HG02938 (cell line): ENCODE data around the gene IL17RB.

ENCODE experiments used
- ATAC-seq: cut with Tn5 transposase; IDR thresholded peaks from one replicate; pipeline ENCODE4 v1.9.1; 2021; ENCODE audit warnings: mild to moderate bottlenecking, moderate library complexity; ENCODE audit not compliant: unreplicated experiment

Gene IL17RB

DNA sequence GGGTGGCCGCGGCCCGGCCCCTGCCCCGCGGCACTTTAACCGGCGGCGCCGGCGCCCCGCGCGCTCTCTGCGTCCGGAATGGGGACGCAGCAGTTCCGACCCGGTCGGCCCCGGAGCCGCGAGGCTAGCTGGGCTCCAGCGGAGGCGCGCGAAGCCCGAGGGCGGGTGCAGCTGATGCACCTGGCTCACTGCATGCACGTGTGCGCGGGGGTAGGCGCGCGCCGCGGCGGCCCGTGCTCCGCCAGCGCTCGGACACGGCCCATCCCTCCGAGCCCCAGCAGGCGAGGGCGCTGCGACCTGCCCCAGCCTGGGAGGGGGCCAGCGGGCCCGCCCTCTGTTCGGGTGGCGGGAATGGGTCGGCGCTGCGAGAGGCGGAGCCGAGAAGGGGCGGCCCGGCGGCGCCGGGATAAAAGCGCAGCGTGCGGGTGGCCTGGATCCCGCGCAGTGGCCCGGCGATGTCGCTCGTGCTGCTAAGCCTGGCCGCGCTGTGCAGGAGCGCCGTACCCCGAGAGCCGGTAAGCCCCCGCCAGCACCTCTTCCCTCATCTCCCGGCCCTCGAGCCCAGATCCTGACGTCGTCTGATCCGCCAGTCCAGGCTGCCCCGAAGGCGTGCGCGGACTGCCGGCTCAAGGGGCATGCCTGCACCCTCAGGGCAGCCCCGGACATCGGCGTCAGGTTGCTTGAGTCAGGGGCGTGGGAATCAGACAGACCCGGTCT lies at the start of gene IL17RB, which contains the start of gene CHDH:
TSS of gene IL17RB (plus strand) at position 435 of the 717 bp plus-strand sequence. CDS start at position 456, 21 bp downstream.
TSS of gene CHDH (minus strand) at position 286 of the 717 bp plus-strand sequence. CDS start 22,411 bp downstream, outside the sequence.
- no peak for ATAC-seq

DNA sequence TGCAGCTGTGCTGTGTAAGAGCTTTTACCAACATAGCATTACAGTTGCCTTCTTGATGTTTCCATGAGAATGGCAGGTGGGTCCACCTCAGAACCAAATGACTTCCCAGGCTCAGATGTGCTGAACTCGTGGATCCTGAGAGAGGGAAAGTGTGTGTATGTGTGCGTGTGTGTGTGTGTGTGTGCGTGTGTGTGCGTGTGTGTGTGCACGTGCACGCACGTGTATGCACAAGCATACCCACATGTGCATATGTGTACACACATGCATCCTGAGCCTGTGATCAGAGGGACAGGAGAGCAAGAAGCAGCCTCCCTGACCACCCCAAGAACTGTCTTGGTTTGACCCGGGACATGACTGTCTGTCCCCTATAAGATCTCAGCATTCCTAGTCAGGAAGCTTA lies 48.2 kb upstream of the IL17RB start:
- no peak for ATAC-seq

- no peak for ATAC-seq
These were observed 47.0 kb upstream of the IL17RB start for GRCh38 chr3:53799338-53799865.

DNA sequence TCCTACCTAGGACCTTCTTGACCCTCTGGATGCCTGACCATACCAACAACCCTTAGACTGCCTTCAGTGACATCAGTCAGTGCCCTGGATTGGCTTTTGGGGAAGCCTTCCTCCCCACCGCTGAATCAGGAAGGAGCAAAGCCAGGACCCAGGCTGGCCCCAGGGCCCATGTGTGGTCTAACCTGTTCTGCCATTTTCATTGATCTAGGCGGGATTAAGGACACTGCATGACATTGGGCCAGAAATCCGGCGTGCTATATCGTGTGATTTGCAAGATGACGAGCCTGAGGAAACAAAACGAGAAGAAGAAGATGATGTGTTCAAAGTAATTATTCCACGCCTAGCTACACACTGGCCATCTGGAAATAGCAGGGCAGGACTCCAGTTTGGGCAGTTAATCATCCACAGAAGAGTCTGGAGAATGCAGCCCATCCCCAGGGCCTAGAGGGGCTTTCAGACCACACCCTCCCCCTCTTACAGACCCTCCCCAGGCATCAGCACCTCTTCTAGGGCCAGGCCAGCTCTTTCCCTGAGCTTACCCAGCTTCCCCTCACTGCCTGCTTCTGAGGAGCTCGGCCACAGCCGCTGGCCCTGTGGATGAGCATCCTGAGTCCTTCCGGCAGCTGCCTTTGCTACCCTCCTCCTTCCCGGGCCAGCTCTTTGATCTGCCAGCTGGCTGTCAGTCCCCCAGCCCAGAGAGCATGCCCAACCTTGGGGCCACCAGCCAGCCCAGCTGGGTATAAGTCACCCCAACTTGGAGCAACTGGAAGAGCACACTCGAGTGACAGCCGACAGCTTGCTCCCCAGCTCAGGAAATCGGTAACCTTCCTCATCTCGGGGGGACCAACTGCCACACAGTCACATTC lies 46.1 kb upstream of the IL17RB start:
- ATAC-seq: no peak

DNA sequence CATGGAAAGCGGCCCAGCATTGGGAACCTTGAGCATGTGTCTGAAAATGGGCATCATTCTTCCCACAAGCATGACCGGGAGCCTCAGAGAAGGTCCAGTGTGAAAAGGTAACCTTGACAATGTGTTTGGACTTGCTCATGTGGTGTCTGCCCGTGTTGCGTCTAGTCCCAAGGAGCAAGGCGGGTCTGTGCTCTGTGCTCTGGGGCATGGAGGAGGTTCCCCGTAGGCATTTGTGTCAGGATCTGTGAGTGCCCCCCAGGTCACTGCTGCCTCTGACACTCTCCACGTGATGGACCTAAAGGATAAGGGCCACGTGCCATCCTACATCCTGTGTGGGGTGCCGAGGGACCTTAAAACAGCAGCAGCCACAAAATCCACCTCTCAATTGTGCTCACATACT lies 45.0 kb upstream of the IL17RB start:
- ATAC-seq: no peak

DNA sequence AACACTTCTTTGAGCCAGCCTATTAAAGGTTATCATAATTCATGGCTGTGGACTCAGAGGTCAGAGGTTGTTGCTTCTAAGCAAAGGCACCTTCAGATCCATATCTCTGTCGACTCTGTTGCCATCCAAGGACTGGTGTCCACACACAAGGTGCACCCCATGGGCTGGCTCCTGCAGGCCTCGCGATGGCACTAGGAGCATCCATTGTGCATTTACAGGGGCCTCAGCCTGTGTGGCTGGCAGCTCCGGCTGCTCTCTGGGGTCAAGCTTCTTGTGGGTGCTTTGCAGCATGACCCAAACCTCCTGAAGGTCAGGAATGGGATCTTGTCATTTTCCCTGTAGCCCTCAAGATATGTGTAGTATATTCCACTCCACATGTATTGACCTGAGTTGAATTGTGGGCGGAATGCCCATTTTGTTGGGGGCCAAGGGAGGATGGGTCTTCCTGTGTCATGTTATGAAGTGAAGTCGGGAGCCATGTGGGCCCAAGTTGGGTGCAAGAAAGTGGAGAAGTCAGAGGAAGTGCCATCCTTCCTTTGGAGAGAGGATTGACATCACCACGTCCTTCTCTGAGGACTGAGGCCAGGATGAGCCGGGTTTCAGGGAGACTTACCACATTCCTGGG lies 44.0 kb upstream of the IL17RB start:
- no peak for ATAC-seq

DNA sequence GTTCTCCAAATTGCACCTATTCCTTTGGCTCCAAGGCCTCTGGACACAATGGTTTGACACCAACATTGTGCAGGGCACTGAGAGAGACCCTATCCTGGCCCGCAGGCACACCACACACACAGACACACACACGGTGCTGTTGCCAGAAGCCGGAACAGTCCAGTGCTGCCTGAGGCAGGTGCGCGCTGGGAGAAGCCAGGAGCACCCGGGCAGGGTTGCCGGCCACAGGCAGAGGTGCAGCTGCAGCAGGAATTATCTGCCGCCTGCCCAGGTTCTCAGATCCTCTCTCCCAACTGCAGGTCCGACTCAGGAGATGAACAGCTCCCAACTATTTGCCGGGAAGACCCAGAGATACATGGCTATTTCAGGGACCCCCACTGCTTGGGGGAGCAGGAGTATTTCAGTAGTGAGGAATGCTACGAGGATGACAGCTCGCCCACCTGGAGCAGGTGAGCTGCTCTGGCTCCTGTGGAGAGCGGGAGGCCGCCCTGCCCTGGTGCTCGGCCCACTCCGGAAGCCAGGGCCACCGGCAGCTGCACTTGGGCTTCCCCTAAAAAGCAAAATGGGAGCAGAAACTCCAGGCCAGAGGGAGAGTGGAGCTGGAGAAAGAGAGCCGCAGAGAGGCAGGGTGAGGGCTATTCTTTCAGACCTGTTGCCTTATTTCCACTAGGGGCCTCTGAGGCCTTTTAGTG lies 43.1 kb upstream of the IL17RB start:
- ATAC-seq: no peak

DNA sequence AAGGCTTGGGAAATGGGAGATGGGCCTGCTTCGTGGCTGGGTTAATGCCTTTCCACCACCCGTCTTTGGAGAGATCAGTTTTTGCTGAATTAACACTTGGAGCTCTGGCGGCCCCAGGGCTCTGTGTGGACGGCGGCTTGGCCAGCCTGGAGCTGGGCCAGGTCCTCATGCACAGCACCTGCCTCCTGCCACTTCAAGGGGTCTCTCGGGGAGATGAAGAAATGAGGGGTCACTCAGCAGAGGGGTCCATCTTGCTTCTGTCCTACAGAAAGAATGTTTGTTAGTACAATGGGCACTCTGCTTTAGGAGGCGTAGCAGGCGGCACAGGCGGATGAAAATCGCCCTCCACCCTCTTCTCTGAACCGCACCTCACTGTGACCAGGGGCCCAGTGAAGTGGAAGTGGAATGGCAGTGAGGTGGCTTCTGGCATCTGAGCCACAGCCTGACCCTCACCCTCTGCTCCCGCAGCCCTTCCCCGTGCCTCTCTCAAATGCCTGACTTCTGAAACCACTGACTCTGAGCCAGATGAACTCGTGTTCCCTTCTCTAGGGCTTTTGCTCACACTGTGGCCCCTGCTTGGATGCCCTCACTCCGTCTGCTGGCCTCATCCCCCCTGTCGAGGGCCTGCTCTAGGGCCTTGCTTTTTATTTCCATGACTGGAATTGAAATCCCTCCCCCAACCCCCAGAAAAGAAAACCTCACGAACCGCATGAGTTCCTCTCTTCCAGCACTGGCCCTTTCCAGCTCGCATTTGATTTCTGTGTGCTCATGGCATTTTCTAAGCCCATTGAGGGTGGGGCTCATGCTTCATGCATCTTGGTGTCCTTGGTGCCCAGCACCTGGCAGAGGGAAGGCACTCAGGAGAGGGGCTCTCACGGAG lies 42.3 kb upstream of the IL17RB start:
- ATAC-seq: no peak

GRCh38 chr3:53804697-53805462 lies 41.5 kb upstream of the IL17RB start:
- no peak for ATAC-seq

- ATAC-seq: no peak
These were observed 40.8 kb upstream of the IL17RB start for GRCh38 chr3:53805463-53806159.

DNA sequence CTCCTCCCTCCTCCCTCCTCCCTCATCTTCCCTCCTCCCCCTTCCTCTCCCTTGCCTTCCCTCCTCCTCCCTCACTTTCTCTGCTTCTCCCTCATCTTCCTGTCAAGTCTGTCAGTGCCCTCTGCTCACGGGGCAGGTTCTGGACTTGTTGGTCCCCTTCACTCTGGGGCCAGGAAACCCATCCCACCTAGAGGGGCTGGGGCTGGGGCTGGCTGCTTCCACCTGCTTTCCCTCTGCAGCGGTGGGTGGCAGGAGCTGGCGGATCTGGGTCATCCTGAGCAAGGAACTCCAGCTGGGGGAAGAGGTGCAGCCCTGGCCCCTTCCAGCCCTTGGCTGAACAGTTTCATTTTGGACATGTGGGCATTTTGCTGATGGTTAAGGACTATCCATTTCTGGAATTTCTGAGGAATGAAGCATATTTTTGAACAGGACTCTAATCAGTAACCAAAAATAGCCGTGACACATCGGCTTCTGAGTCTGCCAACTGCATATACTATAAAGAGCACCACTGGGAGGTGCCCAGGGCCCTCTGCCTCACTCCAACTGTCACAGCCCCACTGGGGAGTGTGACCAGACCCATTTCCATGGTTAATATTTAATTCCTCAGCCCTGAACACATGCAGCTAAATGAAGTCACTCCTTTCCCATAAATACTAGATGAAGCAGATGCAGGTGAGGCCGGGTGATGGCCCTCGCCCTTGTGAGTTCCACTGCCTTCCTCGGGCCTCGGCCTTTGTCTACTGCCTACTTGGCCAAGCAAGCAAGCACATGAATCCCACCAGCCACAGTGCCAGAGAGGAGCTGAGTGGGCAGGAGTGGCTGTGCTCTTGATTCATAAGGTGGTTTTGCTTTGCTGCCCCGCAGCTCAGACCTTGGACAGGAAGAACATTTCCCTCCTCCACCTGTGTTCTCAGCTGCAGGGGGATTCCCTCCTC lies 39.9 kb upstream of the IL17RB start:
- no peak for ATAC-seq

- ATAC-seq: no peak
These were observed 39.1 kb upstream of the IL17RB start for GRCh38 chr3:53807117-53807810.

GRCh38 chr3:53808496-53808895 lies 37.9 kb upstream of the IL17RB start:
- ATAC-seq: no peak

DNA sequence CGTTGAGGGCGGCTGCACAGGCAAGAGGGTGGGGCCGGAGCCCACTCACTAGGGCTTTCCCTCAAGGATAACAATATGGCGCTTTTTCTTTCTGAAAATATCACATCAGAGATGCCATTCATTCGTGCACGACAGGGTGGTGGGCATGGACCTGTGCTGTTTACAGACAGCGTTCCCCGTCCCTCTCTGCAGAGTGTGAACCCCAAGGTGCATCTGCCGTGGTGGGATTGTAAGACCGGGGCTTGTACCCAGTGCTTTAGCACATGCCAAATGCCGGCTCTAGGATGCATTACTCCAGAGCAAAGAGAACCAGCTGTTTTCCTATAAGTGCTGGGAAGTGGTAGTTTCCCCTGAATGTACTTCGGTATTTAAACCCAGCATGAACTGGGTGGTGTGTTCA lies 37.1 kb upstream of the IL17RB start:
- no peak for ATAC-seq

- no peak for ATAC-seq
These were observed 36.5 kb upstream of the IL17RB start for GRCh38 chr3:53809764-53810400.
